GM19372 (cell line): Measurements from ENCODE around the gene MAD1L1.

Experiments used
- ATAC-seq: cut with Tn5 transposase; IDR thresholded peaks from one replicate; pipeline ENCODE4 v1.9.1; 2021; ENCODE audit warnings: mild to moderate bottlenecking, low read depth, moderate library complexity; ENCODE audit not compliant: unreplicated experiment

The MAD1L1 gene

GRCh38 chr7:1853986-1854865, 378.5 kb downstream of the MAD1L1 start:
- no peak for ATAC-seq

DNA sequence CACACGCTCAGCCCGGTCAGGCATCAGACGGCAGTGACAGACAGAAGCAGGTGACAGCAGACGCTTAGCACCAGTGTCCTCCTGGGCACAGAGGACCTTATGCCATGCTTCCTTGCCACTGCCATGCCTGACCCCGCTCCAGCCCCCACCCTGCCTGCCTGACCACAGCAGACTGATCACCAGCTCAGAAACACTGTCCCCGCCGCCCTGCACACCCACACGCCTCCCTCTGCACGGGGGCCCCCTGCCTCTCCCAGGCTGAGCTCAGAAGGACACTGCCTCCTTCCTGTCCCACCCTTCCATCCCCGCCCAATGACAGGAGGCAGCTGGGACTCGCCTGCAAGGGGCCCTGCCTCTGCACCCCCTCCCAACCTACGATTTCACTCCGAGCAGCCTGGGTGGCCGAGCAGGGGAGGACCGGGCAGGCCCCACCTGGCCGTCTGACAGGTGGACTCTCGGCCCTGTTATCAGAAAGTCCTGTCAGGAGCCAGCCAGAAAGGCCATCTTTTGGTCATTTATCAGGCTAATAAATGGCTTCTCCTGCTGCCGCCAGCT, 379.2 kb downstream of the MAD1L1 start:
- ATAC-seq: no peak

DNA sequence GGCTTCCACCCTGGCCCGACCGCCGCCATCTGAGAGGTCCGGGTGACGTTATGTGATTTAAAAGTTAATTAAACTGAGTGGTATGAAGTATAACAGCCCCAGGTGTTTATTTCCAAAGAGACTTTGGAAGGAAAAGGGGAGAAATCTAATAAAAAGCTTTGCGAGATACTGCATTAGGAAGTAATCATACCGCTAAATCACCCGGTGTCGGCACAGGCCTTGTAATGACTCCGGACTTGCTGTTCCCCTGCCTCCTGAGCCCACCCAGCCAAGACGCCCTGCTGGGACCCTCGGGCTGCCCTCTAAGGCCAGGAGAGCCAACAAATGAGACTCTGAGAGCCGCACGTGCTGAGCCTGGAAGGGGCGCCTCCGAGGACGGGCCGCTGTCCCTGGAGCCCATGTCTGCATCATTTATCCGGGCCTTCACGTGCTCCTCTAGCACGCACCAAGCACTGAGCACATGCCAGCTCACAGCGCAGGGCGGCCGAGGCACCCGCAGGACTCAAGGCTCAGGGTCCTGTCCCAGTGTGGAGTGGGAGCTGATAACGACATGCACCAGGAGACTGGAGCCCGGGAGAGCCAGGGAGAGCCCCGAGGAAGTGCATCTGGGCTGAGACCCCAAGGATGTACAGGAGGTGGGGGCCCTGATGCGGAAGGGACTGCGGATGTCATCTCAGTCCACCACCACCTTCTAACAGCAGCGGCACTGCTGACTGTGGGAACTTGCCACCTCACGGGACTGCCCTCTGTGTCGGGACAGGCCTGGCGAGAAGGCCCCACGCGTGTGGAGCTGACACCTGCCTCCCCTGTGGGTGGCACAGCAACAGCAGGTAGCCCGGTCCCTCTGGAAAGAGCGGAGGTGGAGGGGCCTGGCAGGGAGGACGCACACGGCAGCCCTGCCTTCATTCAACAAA, 380.0 kb downstream of the MAD1L1 start:
- no peak for ATAC-seq

DNA sequence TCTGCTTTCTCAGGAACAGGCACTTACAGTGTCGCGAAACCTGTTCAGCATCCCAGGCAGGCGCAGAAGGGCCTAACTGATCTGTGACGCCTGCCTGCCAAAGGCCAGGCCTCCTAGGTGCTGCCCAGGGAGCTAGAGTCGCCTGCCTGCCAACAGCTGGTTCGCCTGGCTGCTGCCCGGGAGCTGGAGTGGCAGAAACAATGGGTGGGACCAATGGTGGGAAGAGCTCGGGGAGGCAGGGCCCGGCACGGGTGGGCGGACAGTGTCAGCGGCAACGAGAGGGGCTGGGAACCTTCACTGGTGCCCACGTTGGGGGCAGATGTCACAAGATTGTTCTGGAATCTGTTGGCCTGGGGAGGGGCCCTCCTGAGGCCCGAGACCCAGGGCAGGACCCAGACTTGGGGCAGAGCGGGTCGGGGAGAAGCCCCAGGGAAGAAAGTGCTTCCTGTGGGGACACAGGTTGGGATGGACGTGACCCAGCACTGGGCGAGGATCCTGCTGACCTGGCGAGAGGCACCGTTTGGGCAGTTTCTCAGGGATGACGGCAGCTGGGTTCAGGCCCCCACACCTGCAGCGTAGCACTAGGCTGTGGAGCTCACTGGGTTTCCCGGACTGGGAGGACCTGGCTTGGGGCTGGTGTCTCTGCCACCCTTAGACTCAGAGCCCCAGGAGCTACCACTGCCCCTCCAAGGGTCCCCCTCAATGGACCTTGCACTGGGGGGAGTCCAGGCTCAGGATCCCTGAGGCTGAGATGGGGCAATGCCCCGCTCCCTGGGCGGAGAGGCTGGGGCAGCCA, 380.8 kb downstream of the MAD1L1 start:
- no peak for ATAC-seq

GRCh38 chr7:1850976-1851571, 381.7 kb downstream of the MAD1L1 start:
- ATAC-seq: no peak

DNA sequence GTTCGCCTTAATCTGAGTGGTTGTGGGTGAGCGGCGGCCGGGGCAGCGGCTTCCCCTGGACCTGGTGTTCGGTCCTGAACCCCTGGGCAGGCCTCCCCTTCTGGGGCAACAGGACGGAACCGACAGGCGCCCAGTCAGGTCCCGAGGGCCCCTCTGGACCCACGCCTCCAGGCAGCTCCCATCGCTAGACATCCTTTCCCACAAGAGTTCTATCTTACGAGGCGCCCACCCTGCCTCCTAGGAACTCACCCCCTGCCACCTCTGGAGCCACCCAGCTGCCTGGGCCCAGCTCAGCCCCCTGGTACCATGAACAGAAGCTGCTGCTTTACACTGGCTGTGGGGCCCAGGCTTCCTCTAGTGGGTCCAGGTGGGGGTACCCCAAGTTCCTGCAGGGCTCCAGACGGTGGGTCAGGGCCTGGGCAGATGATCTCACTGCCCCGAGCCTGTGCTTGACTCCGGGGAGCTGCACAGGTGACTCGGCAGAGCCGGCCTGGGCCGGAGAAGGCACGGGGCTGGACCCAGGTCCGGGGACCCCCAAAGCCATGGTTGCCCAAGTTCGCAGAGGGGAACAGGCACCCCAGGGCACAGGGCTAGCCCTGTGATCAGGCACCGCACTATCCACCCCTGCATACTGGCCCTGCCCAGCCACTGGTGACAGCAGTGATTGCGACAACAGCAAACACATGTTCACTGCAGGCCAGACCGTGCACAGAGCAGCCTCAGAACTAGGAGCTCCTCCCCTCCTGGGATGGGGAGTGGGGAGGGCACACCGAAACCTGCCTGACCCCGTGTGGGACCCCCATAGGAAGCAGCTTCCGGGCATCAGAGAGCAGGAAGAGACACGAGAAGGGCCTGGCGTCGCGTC, 382.4 kb downstream of the MAD1L1 start:
- no peak for ATAC-seq

GRCh38 chr7:1849351-1850041, 383.2 kb downstream of the MAD1L1 start:
- no peak for ATAC-seq

GRCh38 chr7:1848911-1849311, 383.8 kb downstream of the MAD1L1 start:
- no peak for ATAC-seq

DNA sequence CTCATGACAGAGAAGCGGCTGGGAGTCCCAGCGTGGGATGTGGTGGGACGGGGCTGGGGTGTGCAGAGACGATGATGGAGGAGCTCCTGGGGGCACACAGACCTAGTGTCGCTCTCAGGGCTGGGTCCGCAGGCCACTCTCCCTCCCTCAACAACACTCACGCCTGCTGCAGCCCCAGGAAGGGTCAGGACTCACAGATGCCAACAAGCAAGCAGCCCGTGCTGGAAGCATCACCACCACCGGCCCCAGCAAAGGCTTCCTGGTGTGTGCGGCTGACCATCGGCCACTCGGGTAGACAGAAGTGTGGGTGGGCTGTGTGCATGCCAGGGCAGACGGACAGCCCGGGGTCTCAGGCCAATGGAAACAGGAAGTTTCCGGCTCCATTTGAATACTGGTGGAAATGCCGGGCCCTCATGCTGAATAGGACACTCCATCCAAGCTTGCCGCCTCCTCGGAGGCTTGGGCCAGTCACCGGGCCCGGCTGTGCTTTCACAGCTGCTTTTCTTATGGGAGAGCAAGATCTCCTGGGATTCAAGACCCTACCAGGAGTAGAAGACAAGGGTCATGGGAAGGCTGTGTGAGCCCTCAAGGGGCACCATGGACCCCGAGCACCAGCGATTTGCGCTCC, 384.6 kb downstream of the MAD1L1 start:
- no peak for ATAC-seq

DNA sequence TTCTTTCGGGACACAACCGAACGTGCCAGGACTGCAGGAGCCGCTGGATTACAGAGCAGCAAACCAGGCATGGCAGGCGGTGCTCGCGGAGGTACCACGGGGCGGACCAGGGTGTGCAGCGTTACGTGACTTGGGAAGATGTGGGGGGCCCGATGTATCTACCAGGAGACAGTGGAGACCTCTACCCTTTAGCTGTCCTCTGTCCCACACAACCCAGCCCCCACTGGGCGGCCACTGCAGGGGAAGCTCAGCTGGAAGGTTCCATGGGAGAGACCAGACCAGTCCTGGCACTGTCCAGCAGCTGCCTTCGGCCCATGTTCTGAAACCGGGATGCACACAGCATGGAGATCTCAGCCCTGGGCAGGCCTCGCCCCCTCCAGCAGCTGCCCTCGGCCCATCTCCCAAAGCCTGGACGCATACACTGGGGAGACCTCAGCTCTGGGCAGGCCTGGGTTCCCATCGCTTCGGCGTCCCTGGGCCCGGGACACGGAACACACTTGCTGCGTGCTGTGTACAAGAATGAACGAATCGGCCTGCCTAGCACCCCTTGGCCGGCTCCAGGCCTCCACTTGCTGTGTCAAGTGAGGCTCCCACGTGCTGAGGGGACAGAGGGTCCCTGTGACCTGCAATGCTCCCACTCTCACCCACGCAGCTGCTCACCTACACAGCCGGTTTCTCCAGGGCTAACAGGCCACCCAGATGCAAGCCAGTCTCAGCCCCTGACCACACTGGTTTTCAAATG, 385.3 kb downstream of the MAD1L1 start:
- ATAC-seq: no peak

- no peak for ATAC-seq
Observed at GRCh38 chr7:1846331-1847065, 386.2 kb downstream of the MAD1L1 start.

DNA sequence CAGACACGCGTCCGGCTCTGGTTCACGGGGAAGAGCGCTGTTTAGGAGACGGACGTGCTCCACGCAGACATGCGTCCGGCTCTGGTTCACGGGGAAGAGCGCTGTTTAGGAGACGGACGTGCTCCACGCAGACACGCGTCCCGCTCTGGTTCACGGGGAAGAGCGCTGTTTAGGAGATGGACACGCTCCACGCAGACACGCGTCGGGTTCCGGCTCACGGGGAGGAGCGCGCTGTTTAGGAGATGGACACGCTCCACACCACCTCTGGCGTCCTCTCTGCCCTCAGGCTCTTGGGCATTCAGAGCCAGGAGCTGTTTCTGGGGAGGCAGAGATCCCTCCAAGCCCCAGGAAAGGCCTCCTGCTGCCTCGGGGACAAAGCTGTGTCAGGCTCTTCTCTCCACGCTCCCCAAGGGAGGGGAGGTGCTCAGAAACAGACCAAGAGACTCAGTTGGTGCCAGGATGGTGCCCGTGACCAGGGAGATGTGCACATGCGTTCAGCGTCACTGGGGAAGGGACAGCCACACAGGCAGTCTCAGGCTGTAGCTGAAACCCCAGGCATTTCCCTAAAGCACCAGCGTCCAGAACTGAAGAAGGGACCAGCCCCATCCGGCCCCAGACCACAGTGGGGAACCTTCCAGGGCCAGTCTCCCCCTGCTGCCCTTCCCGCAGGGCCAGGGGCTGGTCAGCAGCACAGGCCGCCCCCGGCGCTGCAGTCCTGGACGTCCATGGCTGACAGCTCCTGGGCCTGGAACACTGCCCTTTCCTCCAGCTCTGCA, 387.0 kb downstream of the MAD1L1 start:
- ATAC-seq: no peak

DNA sequence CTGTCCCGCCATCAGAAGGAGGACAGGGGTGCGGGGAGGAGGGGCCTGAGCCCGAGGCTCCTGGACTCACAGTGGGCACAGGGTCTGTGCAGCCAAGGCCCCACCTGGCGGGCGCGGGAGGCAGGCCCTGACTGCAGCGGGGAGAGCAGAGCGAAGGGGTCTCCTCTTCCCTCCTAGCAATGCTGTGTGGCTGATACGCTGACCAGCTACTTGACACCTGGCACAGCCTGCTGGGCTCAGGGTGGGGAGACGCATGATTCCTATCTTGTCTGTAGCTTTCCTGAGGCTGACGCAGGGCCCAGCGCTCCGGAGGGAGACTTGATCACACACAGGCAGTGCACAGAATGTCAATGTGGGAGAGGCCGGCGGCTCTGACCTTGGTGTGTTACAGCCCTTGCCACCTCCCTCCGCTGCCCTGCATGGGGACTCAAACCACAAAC, 387.8 kb downstream of the MAD1L1 start:
- ATAC-seq: no peak

GRCh38 chr7:1844336-1844950, 388.3 kb downstream of the MAD1L1 start:
- ATAC-seq: no peak

GRCh38 chr7:1843921-1844335, 388.8 kb downstream of the MAD1L1 start:
- ATAC-seq: no peak
